HG03139 (cell line): Measurements from ENCODE around the gene ATP5IF1.

Source experiments
- ATAC-seq: cut with Tn5 transposase; IDR thresholded peaks from one replicate; pipeline ENCODE4 v1.9.1; 2021; ENCODE audit not compliant: unreplicated experiment

The ATP5IF1 gene

DNA sequence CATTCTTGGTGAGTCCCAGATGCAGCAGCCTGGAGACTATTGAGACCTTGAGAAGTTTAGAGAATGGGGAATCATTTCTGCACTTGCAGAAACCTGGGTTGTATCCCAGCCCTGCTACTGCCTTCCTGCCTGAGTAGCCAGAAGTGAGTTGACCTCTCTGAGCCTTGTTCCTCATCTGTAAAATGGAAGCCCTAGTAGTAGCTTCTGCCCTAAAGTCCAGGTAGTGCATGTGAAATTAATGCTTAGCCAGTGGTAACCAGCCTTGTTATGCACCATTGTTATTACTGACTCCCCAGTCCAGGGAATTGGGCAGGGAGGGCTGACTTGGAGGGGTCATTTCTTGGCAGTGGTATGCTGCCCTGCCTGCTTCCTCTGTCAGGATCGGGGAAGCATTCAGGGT, 29.0 kb downstream of the ATP5IF1 start:
- no peak for ATAC-seq

GRCh38 chr1:28265577-28265976, 29.7 kb downstream of the ATP5IF1 start:
- no peak for ATAC-seq

GRCh38 chr1:28266920-28267322, 31.0 kb downstream of the ATP5IF1 start:
- no peak for ATAC-seq

- ATAC-seq: no peak
Measured at GRCh38 chr1:28267633-28268032, 31.7 kb downstream of the ATP5IF1 start.

GRCh38 chr1:28269529-28269928, 33.6 kb downstream of the ATP5IF1 start:
- no peak for ATAC-seq

GRCh38 chr1:28272215-28272852, 36.4 kb downstream of the ATP5IF1 start:
- no peak for ATAC-seq

DNA sequence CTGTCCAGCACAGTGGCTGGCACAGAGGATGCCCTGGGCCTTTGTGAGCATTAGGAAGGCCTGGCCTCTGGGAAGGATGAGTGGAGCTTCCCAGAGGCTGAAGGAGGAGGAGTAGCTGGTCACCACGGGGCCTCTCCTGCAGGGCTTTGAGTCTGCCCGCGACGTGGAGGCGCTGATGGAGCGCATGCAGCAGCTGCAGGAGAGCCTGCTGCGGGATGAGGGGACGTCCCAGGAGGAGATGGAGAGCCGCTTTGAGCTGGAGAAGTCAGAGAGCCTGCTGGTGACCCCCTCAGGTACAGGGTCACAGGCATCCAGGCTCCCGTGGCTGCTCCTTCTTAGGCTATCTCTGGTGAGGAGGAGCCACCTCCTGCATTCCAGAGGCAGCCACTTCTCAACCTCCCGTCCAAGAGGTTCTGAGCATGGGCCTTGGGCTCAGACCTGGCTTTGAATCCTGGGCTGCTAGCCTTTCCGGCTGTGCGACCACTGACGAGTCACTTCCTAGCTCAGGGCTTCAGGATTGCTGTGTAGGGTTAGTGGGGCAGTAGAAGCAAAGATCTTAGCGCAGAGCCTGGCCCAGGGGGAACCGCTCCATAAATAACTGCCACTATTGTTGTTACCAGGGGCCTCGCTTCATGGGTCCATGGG, 37.4 kb downstream of the ATP5IF1 start:
- no peak for ATAC-seq

DNA sequence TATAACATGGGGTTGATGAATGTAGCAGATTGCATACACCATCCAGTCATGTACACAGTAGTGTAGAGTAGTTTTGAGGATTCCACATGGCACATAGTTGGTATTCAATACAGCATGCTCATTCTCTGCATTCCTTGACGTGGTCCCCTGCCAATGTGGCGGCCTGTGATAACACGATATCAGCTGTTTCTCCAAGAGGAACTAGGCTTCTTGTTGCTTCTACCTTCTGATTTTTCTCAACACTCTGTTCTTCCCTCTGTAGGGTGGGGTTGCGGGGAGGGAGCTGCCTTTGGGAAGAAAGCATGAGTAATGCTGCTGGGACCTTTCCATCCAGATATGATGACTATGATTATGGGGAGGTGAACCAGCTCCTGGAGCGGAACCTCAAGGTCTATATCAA, 42.8 kb downstream of the ATP5IF1 start:
- no peak for ATAC-seq

GRCh38 chr1:28279721-28280120, 43.8 kb downstream of the ATP5IF1 start:
- ATAC-seq: no peak

DNA sequence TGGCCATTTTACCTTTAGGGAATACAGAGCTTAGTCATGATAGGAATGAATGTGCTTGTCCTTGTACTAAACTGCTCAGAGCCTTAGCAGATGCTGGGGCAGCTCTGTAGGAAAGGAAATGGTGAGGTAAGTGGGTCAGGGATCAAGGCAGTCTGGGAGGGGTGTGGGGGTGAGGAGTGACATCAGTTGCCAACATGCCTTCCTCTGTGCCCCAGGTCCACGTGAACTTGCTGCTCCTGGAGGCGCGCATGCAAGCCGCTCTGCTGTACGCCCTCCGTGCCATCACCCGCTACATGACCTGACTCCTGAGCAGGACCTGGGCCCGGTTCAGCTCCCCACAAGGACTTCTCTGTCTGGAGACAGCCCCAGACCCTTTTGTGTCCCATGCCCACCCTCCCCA, 44.6 kb downstream of the ATP5IF1 start:
- no peak for ATAC-seq

DNA sequence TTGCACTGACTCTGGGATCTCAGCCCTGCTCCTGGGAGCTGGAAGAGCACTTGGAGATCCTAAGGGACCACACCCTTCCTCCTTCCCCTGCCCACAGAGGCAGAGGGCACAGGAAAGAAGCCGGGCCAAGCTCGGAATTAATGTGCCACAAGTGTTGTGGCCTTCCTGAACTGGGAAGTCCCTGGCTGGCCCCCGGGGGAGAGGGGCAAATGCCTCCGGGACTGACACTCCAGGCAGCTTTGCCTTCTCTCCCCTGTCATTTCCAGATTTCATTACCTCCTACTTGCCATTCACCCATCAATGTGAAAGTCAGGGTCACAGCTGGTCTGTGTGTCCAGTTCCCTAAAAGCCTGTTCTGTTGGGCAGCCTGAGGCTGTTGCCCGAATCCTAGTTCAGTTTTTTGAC, 45.1 kb downstream of the ATP5IF1 start:
- ATAC-seq: no peak

GRCh38 chr1:28281608-28282425, 45.9 kb downstream of the ATP5IF1 start:
- no peak for ATAC-seq

DNA sequence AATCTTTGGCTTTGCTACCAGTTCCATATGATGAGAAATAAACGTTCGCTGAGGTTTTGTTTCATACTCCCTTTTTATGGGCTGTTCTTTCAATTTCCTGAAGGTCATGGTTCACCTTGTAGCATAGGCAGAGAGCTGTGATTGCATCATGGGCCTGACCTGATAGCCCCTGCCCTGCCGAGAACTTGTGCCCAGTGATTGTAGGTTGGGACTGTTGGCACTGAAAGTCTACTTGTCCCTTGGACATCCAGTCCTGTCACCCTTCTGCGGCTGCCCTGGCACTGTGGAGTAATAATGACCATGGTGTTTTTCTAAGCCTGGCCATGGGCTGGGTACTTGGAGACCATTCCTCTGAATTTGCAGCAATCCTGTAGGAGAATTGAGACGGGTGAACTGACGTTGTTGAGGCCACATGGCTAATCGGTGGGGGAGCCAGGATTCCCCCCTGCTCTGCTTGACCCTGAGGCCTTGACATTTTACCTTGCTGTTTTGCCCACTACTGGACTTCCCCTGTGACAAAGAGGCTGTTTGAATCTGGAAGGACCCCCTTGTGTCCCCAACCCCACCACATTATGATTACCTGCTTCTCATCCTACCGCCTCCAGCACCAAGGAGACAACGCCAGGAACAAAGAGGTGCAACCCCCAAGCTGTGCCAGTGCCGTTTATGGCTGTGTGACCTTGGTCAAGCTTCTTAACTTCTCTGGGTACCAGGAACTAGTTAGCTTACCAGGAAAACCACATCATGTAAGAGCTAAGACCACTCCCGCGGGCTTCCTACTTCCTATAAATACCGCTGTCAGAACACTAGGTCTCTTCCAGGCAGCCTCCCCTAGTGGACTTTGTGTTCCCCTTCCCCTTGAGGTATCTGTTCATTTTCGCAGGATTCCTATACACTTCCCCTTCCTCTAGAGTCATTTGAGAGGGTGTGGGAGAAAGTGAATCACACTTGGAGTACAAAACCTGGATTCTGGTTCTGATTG, 46.8 kb downstream of the ATP5IF1 start:
- no peak for ATAC-seq

DNA sequence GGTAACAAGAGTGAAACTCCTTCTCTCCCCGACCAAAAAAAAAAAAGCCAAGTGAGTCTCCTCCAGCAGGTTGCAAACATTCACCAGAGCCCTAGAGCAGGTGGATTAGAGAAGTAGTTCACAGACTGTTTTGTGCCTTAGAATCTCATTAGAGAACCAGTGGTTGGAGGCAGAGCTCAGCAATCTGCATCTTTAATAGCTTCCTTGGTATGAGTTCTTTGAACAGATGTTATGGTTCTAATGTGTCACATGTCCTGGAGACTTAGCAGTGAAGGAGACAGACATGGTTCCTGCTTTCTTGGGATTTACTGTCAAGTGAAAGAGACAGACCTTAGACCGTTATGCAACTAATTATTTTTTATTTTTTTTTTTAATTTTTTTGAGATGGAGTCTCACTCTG, 50.2 kb downstream of the ATP5IF1 start:
- ATAC-seq: no peak
